ENCODE results near the gene FERMT3. TPM values are rescaled to one million over a fixed set of nuclear protein-coding genes. Genes with fewer than 3 reads are reported as not detected.

Gene FERMT3
- total and polyA plus RNA-seq, 7 experiments from 2014 or later = 77.1 to 209 (median 120) TPM

- Histone ChIP-seq H3K27ac (ENCODE audit: low read depth, low read length) (peak overlapping the region; percentile 88), H3K4me1 (ENCODE audit: control insufficient read depth in 2 of 2, insufficient read depth in 2 of 2, low read length in 2 of 2) (peaks cover 28 to 32% of the 10 kb centered on the region in 2 donors), H3K27me3 (ENCODE audit: control insufficient read depth in 2 of 2, insufficient read depth in 2 of 2, low read length in 2 of 2) (no peaks in the 10 kb centered on the region), H3K9me3 (ENCODE audit: control insufficient read depth in 2 of 3, low read length in 3 of 3) (no peaks in the 10 kb centered on the region), H3K36me3 (ENCODE audit: control insufficient read depth in 2 of 3, insufficient read depth in 3 of 3, low read length in 3 of 3) (peaks cover 0 to 67% (median 8%) of the 10 kb centered on the region in 3 experiments), H3K4me3 (ENCODE audit: low read length) (peak overlapping the region; percentile 99)
- DNase-seq (peak in 8 of 9 donors; percentile 67 to 78 (median 74)), ATAC-seq (peak; percentile 79)
- Mint-ChIP-seq H3K27me3 (no peaks in the 10 kb centered on the region), H3K9me3 (no peaks in the 10 kb centered on the region), H3K36me3 (peaks cover 0 to 42% (median 20%) of the 10 kb centered on the region in 5 donors), H3K27ac (peak overlapping the region; percentile 86 to 95 (median 92)), H3K4me1 (peaks cover 31 to 57% (median 45%) of the 10 kb centered on the region in 7 donors), H3K4me3 (peak overlapping the region; percentile 89 to 96 (median 94))
- intact Hi-C loops (cut with micrococcal nuclease) = loop anchor here (1.0 to 5.0 kb wide), 5 partner anchors 19 to 150 kb away; partner anchors contain the start of genes ESRRA (in 1 of the 2), FKBP2 (in 1 of the 2), GPR137 (in 1 of the 2) and NUDT22 (in 1 of the 2)
- CTCF ChIA-PET = interaction anchor here (0.6 to 7.4 kb wide), 11 partner anchors 10 to 1567 kb away, joined by 3 to 165 read pairs (median 30); partner anchors contain the start of genes CATSPERZ, ESRRA, FKBP2 and NUDT22
- POLR2A ChIA-PET = interaction anchor here (0.6 to 11.2 kb wide), 20 partner anchors 10 to 1293 kb away, joined by 3 to 220 read pairs (median 10); partner anchors contain the start of genes BAD, CATSPERZ, CCDC88B and DNAJC4
These were observed 950 bp downstream of the FERMT3 start for GRCh38 chr11:64207256-64208085.

GRCh38 chr11:64208086-64208795, 1.7 kb downstream of the FERMT3 start:
- CTCF ChIA-PET = interaction anchor here (3.7 to 7.4 kb wide), 5 partner anchors 9 to 95 kb away, joined by 25 to 165 read pairs (median 66); partner anchors contain the start of genes CATSPERZ, ESRRA, NUDT22 and PLCB3
- Mint-ChIP-seq H3K27ac (peak overlapping the region; percentile 86 to 95 (median 92)), H3K27me3 (no peaks in the 10 kb centered on the region), H3K4me1 (peaks cover 31 to 59% (median 48%) of the 10 kb centered on the region in 7 donors), H3K4me3 (peak overlapping the region; percentile 89 to 96 (median 94)), H3K9me3 (no peaks in the 10 kb centered on the region), H3K36me3 (peaks cover 0 to 40% (median 18%) of the 10 kb centered on the region in 5 donors)
- POLR2A ChIA-PET = interaction anchor here (0.6 to 11.2 kb wide), 15 partner anchors 13 to 1292 kb away, joined by 3 to 220 read pairs (median 41); partner anchors contain the start of genes BAD, CATSPERZ, CCDC88B and DNAJC4
- DNase-seq (no peak), ATAC-seq (no peak)
- peak overlapping the region; percentile 99 for H3K4me3 ChIP-seq (ENCODE audit: low read length)
- no peaks in the 10 kb centered on the region for H3K27me3 ChIP-seq (ENCODE audit: control insufficient read depth in 2 of 2, insufficient read depth in 2 of 2, low read length in 2 of 2)
- intact Hi-C loops (cut with micrococcal nuclease) = loop anchor here (5.0 kb wide), 2 partner anchors 79 to 149 kb away; partner anchors contain the start of genes GPR137 (in 1 of the 2) and RPS6KA4 (in 1 of the 2)
- peaks cover 0 to 61% (median 7%) of the 10 kb centered on the region in 3 experiments for H3K36me3 ChIP-seq (ENCODE audit: control insufficient read depth in 2 of 3, insufficient read depth in 3 of 3, low read length in 3 of 3)
- no peaks in the 10 kb centered on the region for H3K9me3 ChIP-seq (ENCODE audit: control insufficient read depth in 2 of 3, low read length in 3 of 3)
- peaks cover 28 to 32% of the 10 kb centered on the region in 2 donors for H3K4me1 ChIP-seq (ENCODE audit: control insufficient read depth in 2 of 2, insufficient read depth in 2 of 2, low read length in 2 of 2)
- peak overlapping the region; percentile 88 for H3K27ac ChIP-seq (ENCODE audit: low read depth, low read length)

GRCh38 chr11:64208796-64209562, 2.5 kb downstream of the FERMT3 start:
- Mint-ChIP-seq H3K36me3 (peaks cover 0 to 36% (median 15%) of the 10 kb centered on the region in 5 donors), H3K9me3 (no peaks in the 10 kb centered on the region), H3K27ac (peak overlapping the region in 8 of 9 donors; percentile 59 to 95 (median 88)), H3K4me1 (peaks cover 32 to 53% (median 46%) of the 10 kb centered on the region in 7 donors), H3K4me3 (peak overlapping the region; percentile 27 to 96 (median 66)), H3K27me3 (no peaks in the 10 kb centered on the region)
- Histone ChIP-seq H3K27ac (ENCODE audit: low read depth, low read length) (peak overlapping the region; percentile 88), H3K27me3 (ENCODE audit: control insufficient read depth in 2 of 2, insufficient read depth in 2 of 2, low read length in 2 of 2) (no peaks in the 10 kb centered on the region), H3K9me3 (ENCODE audit: control insufficient read depth in 2 of 3, low read length in 3 of 3) (no peaks in the 10 kb centered on the region), H3K36me3 (ENCODE audit: control insufficient read depth in 2 of 3, insufficient read depth in 3 of 3, low read length in 3 of 3) (peaks cover 0 to 59% (median 0%) of the 10 kb centered on the region in 3 experiments), H3K4me3 (ENCODE audit: low read length) (no peak overlapping the region), H3K4me1 (ENCODE audit: control insufficient read depth in 2 of 2, insufficient read depth in 2 of 2, low read length in 2 of 2) (peaks cover 28 to 30% of the 10 kb centered on the region in 2 donors)
- DNase-seq (no peak), ATAC-seq (no peak)
- ChIA-PET POLR2A (interaction anchor here (1.4 to 11.2 kb wide), 8 partner anchors 12 to 570 kb away, joined by 3 to 220 read pairs (median 56); partner anchors contain the start of genes CATSPERZ, DNAJC4, ESRRA and NUDT22), CTCF (interaction anchor here (3.7 to 7.4 kb wide), 2 partner anchors 9 to 16 kb away, joined by 25 to 66 read pairs; partner anchors contain the start of genes NUDT22 and TRPT1)
- intact Hi-C loops (cut with micrococcal nuclease) = loop anchor here (5.0 kb wide), 2 partner anchors 78 to 148 kb away; partner anchors contain the start of genes GPR137 (in 1 of the 2) and RPS6KA4 (in 1 of the 2)

GRCh38 chr11:64209563-64209843, 3.0 kb downstream of the FERMT3 start:
- Histone ChIP-seq H3K4me3 (ENCODE audit: low read length) (no peak overlapping the region), H3K27me3 (ENCODE audit: control insufficient read depth in 2 of 2, insufficient read depth in 2 of 2, low read length in 2 of 2) (no peaks in the 10 kb centered on the region), H3K4me1 (ENCODE audit: control insufficient read depth in 2 of 2, insufficient read depth in 2 of 2, low read length in 2 of 2) (peaks cover 25 to 26% of the 10 kb centered on the region in 2 donors), H3K36me3 (ENCODE audit: control insufficient read depth in 2 of 3, insufficient read depth in 3 of 3, low read length in 3 of 3) (peaks cover 0 to 60% (median 0%) of the 10 kb centered on the region in 3 experiments), H3K9me3 (ENCODE audit: control insufficient read depth in 2 of 3, low read length in 3 of 3) (no peaks in the 10 kb centered on the region), H3K27ac (ENCODE audit: low read depth, low read length) (peak overlapping the region; percentile 88)
- Mint-ChIP-seq H3K36me3 (peaks cover 0 to 31% (median 11%) of the 10 kb centered on the region in 5 donors), H3K27ac (peak overlapping the region in 7 of 9 donors; percentile 11 to 95 (median 86)), H3K4me1 (peaks cover 28 to 48% (median 41%) of the 10 kb centered on the region in 7 donors), H3K4me3 (peak overlapping the region in 2 of 10 donors; percentile 6 to 51), H3K9me3 (no peaks in the 10 kb centered on the region), H3K27me3 (no peaks in the 10 kb centered on the region)
- CTCF ChIA-PET = interaction anchor here (7.4 kb wide), 1 partner anchor 15 kb away, joined by 66 read pairs; the partner anchor contains the start of genes NUDT22 and TRPT1
- intact Hi-C loops (cut with micrococcal nuclease) = loop anchor here (5.0 kb wide), 2 partner anchors 78 to 148 kb away; partner anchors contain the start of genes GPR137 (in 1 of the 2) and RPS6KA4 (in 1 of the 2)
- DNase-seq = no peak
- no peak for ATAC-seq
- POLR2A ChIA-PET = interaction anchor here (1.1 to 11.2 kb wide), 3 partner anchors 11 to 26 kb away, joined by 3 to 220 read pairs (median 6); partner anchors contain the start of genes DNAJC4, NUDT22 and TRPT1

GRCh38 chr11:64210301-64211020, 3.9 kb downstream of the FERMT3 start:
- H3K27ac ChIP-seq (ENCODE audit: low read depth, low read length) = peak overlapping the region; percentile 9
- Mint-ChIP-seq H3K4me1 (peaks cover 24 to 45% (median 40%) of the 10 kb centered on the region in 7 donors), H3K4me3 (no peak overlapping the region), H3K27me3 (no peaks in the 10 kb centered on the region), H3K27ac (peak overlapping the region in 5 of 9 donors; percentile 28 to 94 (median 48)), H3K36me3 (peaks cover 0 to 33% (median 12%) of the 10 kb centered on the region in 5 donors), H3K9me3 (no peaks in the 10 kb centered on the region)
- ATAC-seq (no peak), DNase-seq (no peak)
- no peaks in the 10 kb centered on the region for H3K27me3 ChIP-seq (ENCODE audit: control insufficient read depth in 2 of 2, insufficient read depth in 2 of 2, low read length in 2 of 2)
- peaks cover 20 to 21% of the 10 kb centered on the region in 2 donors for H3K4me1 ChIP-seq (ENCODE audit: control insufficient read depth in 2 of 2, insufficient read depth in 2 of 2, low read length in 2 of 2)
- intact Hi-C loops (cut with micrococcal nuclease) = no loop called here
- ChIA-PET CTCF (no interaction called here), POLR2A (interaction anchor here (1.1 to 11.2 kb wide), 5 partner anchors 10 to 25 kb away, joined by 3 to 220 read pairs (median 5); partner anchors contain the start of genes DNAJC4, NUDT22 and TRPT1)
- no peaks in the 10 kb centered on the region for H3K9me3 ChIP-seq (ENCODE audit: control insufficient read depth in 2 of 3, low read length in 3 of 3)
- peaks cover 0 to 69% (median 0%) of the 10 kb centered on the region in 3 experiments for H3K36me3 ChIP-seq (ENCODE audit: control insufficient read depth in 2 of 3, insufficient read depth in 3 of 3, low read length in 3 of 3)
- no peak overlapping the region for H3K4me3 ChIP-seq (ENCODE audit: low read length)
